ENCODE measurements around the gene ASMTL.

GRCh38 chrX:1488141-1488540 is 35.4 kb upstream of the ASMTL start:
- TF ChIP-seq CTCF (IDR thresholded peaks at IDR 0.05 in 8 of 11, conservative IDR thresholded peaks at IDR 0.05 in 3 of 11) (no peak), POLR2A (IDR thresholded peaks at IDR 0.05) (no peak)
